NCI-H510A (cell line): ENCODE results near the gene ANKAR.
"Not testable (repeated sequence)": the region's sequence is repeated elsewhere in the genome, so short reads cannot be mapped to it uniquely, and the experiment has no call there.

ENCODE experiments used
- DNase-seq: peaks from one replicate; lab custom pipeline; 2025; lab: John Stamatoyannopoulos, UW

The ANKAR gene, protein sequence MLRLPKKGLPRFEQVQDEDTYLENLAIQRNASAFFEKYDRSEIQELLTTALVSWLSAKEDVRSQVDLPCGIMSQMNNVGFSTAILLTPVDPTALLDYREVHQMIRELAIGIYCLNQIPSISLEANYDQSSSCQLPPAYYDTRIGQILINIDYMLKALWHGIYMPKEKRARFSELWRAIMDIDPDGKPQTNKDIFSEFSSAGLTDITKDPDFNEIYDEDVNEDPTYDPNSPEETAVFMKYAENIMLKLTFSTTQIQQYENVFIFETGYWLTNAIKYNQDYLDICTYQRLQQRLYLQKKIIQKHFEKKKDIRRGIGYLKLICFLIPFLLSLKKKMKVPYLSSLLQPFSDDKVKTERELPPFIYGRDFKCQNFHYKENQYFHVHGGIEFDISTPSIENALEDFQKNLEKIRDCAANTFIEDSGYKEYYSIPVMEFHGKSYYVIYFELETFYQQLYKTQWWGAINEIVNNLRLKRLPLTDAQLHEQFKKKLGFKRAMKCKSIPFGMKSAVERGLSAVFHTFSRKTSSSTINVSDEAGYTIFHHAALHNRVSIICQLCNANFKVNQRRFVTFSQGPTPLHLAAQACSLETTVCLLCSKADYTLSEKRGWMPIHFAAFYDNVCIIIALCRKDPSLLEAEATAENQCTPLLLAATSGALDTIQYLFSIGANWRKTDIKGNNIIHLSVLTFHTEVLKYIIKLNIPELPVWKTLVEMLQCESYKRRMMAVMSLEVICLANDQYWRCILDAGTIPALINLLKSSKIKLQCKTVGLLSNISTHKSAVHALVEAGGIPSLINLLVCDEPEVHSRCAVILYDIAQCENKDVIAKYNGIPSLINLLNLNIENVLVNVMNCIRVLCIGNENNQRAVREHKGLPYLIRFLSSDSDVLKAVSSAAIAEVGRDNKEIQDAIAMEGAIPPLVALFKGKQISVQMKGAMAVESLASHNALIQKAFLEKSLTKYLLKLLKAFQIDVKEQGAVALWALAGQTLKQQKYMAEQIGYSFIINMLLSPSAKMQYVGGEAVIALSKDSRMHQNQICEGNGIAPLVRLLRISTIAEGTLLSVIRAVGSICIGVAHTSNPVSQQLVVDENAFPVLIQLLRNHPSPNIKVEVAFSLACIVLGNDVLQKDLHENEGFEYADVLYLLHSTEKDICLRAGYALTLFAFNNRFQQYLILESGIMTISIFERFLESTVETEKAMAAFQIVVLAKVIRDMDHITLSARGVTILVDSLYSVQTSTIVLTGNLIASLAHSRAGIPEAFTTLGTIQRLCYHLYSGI (N-terminal part only)

DNA sequence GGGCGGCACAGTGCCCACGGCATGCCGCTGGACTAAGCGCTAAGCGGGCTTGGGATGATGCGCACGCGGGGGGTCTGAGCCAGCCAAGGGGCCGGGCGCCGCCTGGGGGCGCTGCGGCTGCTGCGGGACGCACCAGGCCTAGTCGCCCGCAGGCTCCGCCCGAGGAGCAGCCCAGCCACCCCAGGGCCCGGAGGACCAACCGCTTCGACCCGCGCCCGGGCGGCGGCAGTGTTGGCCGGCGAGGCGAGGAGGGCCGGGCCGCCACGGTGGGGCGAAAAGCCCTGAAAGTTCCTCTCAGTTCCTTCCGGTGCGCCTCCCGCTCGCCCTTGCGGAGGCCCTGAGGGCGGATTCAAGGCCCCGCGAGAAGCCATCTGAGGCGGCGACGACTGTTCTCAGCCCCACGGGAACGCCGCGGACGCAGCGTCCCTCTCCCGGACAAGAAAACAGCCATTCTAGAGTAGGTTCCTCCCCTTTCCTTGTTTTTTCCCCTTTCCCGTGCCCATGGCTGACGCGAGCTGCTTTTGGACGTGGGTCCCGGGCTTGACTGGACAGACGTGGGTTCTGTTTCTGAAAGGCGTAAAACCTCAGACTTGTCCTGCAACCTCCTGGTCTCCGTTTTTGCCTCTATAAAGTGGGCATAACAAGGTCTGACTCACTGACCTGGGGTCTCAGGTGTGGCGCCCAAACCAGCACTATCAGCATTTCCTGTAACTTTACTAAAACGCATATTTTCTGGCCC lies at the start of gene ANKAR:
Gene ANKAR (plus strand): TSS at position 297 of the 739 bp plus-strand sequence. CDS start 1,821 bp downstream, outside the sequence.
- DNase-seq = peak; percentile 78

DNA sequence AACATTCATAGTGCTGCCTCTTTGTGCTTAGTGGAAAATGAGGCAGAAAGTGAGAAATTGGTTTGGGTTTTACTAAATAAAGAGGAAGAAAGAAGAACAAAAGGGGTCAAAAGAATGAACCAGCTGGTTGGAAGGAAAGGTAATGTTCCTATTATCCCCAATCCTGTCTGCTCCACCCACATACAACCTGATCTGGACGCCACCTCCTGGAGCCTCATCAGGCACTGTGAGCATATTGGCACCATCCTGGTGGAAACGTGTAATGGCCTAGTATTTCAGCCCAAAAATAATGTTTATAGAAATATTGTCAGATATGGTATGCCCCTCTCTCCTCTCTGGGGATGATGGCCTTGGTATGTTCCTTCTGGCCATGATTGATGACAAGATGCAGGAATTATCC lies 48.8 kb upstream of the ANKAR start:
- no peak for DNase-seq

DNA sequence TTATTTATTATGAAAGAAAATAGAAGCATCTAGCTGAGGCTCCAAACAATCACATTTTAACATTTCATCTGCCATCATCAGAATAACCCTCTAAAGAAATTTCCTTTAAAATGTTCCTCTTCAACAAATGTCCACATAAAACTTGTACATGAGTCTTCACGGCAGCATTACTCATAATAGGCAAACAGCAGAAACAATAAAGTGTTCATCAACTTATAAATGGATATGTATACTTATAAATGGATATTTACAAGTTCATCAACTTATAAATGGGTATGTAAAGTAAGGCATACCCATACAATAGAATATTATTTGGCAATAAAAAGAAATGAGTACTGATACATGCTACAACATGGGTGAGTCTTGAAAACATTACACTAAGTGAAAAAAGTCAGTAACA lies 46.7 kb upstream of the ANKAR start:
- no peak for DNase-seq

DNA sequence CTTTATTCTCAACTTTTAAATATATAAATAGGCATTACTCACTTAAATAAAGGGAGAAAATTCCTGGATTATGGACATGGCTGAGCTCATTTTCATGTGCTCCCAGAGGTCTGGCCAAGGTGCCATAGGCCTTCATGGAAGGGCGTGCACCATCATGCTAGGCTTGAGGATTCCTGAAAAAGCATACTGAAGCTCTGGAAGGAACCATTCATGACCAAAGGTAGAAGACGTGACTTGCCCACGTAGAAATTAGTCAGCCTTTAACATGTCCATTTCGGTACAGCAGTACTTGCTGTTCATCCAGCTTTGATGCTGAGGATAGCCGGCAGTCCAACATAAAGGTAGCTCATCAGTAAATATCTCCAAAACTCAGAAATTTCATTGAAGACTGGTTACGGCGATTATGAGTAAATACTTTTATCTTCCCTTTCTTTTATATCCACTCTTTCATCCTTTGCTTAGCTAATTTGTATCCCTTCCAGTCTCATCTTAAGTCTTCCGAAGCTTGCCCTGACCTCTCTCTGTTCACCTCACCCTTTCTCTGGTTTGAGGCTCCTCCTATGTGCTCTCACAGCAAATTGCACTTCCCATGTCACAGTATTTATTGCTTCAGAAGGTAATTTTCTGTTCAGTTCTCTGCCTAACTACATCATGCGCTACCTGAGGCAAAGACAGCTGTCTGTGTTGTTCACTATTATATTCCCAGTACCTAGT lies 45.5 kb upstream of the ANKAR start:
- no peak for DNase-seq

DNA sequence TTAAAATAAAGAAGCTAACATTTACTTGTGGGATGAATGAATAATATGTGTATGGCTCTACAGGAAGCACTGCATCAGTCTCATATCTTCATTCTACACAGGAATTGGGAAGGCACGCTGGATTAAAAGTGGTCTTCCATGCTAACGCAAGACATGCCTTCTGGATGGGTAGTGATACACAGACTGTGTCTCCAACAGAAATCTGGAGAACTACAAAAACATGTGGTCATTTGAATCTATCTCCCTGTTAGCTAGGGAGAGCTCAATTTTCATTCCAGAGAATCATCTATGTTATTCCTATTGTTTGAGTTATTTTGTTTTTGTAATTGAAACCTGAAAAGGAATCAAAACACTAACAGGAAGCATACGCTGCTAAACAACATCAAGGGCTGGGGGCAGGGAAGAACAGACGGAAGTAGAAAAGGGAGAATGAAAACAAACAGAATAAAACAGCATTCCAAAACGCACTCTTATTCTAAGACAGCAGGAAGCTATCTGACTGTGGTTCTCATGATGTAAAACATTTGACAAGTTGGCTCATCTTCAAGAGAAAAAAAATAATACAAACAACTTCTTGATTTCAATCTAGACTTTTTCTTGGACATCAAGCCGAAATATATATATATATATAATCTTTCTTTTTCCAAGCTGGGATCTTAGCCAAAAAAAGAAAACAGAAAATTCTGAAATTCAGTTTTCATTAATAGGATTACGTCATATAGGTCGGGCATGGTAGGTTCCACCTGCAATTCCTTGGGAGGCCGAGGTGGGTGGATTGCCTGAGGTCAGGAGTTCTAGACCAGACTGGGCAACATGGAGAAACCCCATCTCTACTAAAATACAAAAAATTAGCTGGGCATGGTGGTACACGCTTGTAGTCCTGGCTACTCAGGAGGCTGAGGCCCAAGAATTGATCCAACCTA lies 44.7 kb upstream of the ANKAR start:
- no peak for DNase-seq

DNA sequence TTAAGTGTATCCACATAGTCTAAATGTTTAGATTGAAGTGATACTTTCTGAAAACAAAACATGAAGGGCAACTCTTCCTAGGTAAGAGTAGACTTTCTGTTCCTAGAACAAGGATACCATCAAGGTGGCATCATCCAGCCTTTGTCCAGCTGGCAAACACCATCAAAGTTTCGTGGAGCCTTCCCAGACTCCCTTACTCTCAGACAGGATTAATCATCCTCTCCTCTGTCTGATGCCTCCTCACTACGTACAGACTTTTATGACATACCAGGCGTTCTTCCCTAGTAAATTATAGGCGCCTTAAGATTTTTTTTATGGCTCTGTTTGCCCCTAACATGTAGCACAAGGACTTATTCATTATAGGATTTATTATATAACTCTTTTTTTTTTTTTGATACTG lies 42.6 kb upstream of the ANKAR start:
- DNase-seq = no peak

DNA sequence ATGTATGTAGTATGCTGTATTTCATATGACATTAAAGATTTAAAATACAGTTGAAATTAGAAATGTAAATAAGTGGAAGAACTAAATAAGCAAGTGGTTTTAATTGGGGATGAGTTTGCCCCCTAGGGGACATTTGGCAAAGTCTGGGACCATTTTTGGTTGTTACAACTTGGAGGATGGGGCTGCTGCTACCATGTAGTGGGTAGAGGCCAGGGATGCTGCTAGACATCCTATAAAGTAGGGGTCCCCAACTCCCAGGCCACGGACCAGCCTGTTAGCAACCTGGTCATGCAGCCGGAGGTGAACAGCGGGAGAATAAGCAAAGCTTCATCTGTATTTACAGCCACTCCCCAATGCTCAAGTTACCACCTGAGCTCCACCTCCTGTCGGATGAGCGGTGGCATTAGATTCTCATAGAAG lies 41.1 kb upstream of the ANKAR start:
- no peak for DNase-seq

DNA sequence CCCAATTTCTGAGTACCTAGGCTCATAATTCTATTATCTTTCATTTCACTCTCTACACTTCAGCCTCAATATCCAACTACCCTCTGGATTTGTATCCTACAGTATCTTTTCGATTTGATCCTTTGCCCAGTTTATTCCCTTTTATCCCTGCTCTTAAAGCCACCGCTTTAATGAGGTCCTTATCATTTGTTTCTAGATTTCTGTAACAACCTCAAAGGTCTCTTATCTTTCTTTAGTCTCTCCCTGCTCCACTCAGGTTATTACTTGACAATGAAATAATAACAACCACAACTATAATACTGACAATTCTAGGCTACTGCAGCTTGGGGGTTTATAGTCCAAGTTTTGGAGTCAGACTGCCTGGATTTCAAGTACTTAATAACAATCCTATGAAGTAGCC lies 39.1 kb upstream of the ANKAR start:
- DNase-seq = no peak

DNA sequence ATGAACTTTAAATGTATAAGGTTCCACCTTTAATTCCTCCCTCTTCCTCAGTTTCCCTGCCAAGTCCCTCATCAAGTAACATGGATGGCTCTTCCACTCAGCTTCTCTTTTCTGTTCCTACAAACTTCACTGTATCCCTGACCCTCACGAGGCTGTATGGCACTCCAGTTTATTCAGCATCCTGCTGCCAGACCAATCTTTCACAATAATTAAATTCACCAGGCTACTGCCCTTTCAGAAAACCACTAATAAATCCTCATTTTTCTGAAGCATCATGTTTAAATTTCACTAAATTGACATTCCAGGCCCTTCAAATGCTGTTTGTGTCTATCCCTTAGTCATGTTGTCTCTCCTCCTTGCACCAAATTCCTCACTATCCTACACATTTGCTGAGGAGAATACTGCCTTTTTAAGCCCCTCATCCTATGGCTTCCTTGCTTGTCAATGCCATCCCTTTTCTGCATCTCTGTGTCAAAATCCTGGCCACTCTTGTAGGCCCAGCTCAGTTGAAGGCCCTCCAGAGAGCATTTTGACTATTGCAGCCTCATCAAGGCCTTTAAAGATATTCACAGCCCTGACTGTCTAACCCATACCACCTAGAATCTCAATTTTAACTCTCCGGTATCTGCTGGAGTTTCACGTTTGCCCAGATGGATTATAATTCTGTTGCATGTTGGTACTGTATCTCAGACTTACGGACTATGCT lies 36.0 kb upstream of the ANKAR start:
- no peak for DNase-seq

DNA sequence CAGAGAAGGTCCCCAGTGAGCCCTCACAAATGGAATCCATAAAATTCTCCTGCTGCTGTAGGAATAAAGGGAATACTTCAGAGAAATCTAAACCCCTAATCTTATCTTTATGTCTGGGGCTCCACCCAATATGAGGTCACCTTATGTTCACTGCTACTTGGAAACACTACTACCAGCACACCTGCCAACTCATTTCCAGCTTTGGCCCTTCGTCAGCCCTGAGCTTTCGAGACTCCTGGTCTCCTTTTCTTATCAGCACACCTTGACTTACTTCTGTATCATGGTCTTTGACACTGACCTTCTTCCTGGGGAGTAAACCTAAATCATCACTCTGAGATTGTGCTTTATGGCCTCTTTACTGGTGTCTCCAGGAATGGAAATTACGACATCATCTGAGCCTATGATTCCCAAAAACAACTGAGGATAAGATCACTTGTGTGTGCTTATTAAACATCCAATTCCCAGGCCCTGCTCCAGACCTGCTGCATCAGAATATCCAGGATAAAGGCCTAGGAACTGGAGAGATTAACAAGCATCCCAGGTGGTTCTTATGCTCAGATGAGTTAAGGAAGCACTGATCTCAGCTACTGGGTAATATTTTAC lies 35.4 kb upstream of the ANKAR start:
- DNase-seq = no peak

DNA sequence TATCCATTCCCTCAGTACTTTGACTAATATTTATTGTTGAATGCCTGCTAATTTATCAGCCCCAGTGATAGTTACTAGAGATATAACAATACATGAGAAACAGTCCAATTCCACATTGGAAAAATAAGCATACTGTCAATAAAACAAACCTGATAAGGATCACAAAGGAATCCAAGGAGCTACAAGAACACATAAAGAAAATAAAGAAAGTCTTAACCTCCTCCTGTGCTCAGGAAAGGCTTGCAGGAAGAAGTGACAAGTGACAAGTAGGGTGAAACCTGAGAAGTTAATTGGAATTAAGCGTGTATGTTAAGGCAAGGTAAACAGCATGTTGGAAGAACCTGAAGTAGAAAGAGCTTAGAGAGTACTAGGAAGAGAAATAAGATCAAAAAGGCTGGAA lies 33.5 kb upstream of the ANKAR start:
- DNase-seq = no peak

DNA sequence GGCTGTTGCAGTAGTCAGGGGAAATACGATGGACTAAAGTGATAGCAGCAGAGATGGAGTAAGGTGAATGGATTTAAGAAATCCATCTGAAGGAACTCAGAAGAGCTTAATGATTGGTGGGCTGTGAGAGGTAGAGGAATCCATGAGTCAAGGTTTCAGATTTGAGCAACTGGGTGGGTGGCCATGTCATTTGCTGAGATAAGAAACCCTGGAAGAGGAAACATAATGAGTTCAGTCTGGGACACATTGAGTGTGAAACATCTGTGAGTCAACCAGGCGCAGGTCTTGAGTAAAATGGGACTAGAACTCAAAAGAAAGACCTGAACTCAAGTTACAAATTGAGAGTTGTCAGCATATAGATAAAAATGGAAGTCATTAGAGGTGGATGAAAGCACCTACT lies 32.9 kb upstream of the ANKAR start:
- DNase-seq = no peak

DNA sequence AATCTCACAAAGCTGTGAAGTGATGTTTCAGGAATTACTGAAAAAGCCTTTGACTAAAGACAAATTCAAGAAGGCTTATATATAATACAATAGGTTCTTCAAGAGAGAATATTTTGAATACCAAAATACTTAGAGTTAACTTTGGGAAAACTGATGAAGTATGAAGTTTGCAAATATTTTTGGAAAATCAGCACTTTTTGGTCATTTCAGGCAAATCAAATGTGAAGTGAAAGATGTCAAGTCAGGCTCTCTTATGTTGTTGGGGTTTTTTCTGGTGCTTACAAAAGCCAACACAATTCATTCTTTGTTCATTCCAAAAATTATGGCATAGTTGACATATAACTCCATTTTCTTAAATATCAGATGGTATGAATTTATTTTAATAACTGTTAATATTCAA lies 27.9 kb upstream of the ANKAR start:
- no peak for DNase-seq

DNA sequence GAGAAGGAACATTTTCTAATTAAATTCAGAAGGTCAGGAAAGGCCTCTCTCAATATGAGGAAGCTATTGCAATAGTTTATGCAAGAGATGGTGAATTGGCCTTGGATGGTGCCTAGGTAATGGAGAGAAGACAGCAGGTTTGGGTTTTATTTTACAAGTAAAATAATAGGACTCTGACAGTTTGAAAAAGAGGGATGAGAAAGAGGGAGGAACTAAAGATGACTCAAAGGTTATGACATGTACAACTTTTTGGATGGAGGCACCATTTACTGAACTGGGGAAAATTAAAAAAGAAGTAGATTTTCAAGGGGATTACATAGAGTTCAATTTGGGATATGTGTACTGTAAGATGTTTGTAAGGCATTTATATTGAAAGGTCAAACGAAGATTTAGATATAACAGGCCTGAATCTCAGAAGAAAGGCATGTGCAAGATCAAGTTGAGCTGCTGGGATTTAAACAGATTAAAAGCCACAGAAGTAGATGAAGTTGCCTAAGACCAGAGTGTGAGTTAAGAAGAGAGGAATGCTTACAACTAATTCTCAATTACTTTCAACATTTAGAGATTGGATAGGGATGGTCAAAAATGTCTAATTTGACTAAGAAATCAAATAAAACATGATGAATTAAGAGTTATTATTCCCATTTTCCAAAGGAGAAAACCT lies 25.5 kb upstream of the ANKAR start:
- DNase-seq = no peak

DNA sequence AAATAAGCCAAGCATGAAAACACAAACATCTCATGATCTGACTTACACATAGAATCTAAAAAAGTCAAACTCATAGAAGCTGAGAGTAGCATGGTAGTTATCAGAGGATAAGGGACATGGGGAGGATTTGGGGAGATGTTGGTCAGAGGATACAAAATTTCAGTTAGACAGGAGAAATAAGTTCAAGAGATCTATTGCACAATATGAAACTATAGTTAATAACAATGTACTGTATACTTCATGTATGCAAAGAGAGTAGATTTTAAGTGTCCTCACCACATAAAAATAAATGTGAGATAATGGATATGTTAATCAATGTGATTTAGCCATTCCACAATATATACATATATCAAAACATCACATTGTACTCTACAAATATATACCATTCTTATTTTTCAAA lies 23.2 kb upstream of the ANKAR start:
- no peak for DNase-seq

DNA sequence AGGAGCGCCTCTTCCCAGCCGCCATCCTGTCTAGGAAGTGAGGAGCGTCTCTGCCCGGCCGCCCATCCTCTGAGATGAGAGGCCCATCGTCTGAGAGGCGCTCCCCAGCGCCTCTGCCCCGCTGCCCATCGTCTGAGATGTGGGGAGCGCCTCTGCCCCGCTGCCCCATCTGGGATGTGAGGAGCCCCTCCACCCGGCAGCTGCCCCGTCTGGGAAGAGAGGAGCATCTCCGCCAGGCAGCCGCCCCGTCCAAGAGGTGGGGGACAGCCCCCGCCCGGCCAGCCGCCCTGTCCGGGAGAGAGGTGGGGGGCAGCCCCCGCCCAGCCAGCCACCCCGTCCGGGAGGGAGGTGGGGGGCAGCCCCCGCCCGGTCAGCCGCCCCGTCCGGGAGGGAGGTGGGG lies 21.0 kb upstream of the ANKAR start:
- not testable (repeated sequence) for DNase-seq

DNA sequence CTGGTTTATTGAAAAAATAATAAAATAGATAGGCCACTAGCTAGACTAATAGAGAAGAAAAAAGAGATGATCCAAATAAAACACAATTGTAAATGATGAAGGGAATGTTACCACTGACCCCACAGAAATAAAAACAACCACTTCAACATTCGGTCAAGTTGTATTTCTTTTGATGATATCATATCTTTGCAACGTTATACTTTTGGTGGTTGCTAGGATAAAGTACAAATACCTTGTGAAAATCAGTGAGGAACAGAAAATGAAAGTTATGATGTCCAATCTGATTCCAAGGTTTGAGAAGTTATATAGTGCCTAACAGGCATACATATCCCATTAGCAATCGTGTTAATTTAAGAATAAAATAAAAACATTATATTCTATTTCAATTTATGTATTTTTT lies 19.8 kb upstream of the ANKAR start:
- no peak for DNase-seq

DNA sequence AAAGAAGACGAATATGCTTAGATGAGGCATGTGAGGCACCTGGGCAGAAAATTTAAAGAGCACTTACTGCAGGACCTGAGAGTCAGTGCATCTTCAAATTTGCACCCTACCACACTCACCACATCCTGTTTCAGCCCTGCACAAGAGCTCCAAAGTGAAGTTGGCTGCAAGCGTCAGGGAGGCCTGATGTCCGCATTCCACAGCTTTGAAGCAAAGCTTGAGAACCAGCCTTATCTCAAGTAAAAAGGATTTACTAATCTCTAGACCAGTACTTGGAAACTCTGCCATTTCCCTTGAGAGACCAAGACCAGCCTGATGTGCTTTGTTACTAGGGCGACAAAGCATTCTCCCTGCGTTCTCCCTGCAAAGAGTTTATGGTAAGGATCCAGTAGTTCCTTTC lies 16.6 kb upstream of the ANKAR start:
- no peak for DNase-seq
